GM19452 (cell line): Measurements from ENCODE around the gene PNPLA5.
"Not testable (repeated sequence)": the region's sequence is repeated elsewhere in the genome, so short reads cannot be mapped to it uniquely, and the experiment has no call there.

ENCODE experiments used
- ATAC-seq: cut with Tn5 transposase; IDR thresholded peaks from one replicate; pipeline ENCODE4 v1.9.1; 2021; ENCODE audit not compliant: unreplicated experiment

The PNPLA5 gene

DNA sequence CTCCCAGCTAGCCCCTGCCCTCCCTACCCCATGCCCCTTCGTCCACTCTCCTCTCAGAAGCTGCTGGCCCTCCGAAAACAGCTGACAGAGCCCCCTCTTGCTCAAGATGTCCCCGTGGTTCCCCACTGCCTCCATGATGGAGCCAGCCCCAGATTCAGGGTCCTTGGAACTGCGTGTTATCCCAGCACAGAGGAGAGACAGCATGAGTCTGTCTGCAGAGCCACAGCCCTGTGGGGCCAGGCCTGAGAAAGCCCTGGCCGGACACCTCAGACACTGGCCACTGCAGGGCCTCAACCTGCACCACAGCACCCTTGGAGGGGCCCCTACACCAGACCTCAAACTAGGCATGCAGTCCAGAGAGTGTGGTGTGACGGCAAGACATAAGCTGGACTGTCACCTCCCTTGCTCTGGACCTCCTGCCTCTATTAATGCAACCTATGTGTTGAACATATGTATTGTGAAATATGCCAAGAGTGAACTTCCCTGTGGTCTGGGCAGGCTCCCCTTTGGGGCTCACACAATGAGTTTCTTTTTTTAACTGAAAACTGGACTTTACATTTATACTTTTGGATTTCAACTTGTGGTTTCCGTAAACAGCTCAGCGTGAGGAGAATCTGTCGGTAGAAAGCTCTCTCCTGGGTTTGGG is 9.6 kb downstream of the PNPLA5 start:
- no peak for ATAC-seq

- no peak for ATAC-seq
These were observed 10.4 kb downstream of the PNPLA5 start for GRCh38 chr22:43881091-43882061.

GRCh38 chr22:43880541-43880991 is 11.2 kb downstream of the PNPLA5 start:
- no peak for ATAC-seq

DNA sequence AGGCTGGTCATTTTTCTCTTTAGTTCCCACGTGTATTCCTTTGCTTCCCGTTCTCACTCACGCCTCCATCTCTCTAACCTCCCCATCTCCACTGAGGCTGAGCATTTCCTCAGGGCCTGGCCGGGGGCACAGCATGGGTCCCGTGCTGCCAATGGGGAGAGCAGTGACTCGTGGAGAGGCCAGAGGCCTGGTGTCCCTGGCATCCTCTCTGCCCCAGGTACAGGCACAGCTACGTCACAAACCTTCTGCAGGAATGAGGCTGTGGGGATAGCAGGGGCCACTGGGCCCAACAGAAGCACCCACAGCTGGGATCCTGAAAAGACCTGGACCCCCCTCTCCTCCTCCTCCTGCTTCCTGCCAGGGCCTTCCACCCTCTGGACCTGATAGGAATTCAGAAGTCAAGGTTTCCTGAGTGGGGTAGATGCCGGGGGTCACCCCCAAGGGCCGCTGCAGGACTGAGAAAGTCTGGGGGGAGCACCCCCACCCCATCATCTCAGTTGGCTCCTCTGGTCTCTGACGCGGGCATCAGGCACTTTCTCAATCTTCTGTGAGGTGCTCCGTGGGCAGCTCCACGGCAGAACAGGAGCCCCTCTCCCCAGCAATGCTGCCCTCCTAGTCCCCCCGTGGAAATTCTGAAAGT is 11.8 kb downstream of the PNPLA5 start:
- ATAC-seq = no peak

GRCh38 chr22:43878831-43879550 is 12.8 kb downstream of the PNPLA5 start:
- no peak for ATAC-seq

DNA sequence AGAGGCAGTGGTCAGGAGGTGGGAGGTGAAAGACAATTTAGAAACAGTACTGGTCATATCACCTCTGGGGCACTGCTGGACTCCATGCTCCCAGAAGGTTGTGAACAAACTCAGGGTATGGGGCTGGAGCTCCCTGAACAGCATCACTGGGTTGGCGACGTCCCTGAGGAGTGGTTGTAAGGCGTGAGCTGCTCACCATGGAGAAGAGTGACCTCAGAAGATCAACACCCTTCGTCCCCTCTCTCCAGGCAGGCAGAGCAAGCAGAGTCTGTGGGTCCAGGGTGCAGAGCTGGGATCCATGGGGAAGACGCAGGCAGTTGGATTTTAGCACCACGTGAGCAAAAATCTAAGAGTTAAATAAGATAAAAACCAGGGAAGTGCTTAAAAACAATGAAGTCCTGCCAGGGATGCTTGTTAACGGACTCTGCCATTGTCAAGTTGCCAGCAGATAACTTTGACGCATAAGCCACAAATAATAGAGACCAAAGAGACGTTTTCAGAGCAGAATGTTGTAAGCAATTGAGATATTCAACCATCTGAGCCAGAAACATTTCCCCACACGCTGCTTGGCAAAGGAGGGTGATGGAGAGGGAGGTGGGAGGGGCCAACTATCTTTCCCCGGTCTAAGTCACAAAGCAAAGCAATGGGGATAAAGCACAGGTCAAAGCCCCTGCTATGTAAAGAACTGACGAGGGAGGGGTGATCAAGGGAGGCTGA is 13.6 kb downstream of the PNPLA5 start:
- ATAC-seq = no peak

DNA sequence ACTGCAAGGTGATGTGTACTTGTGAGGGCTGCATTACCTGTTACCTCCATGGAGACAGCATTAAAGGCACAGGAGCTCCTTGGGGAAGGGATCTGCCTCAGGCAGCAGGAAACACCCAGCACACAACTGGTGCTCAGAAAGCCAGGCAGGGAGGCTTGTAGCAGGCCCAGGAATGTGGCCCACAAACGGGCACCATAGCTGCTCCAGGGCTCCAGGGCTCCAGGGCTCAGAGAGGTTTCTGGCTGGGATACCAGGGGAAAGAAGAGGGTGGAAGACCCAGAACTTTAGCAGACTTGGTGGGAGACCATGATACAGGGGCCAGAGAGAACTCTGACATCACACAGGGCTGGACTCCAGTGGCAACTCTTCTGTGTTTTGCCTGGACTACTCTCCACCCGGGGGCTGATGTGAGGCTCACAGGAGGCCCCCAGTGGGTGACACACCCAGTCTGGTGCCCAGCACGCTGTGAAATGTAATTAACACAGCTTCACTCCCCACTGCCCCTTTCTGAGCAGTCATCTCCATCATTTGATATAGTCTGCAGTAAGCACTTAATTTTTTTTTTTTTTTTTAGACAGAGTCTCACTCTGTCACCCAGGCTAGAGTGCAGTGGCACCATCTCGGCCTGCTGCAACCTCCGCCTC is 14.8 kb downstream of the PNPLA5 start:
- no peak for ATAC-seq

DNA sequence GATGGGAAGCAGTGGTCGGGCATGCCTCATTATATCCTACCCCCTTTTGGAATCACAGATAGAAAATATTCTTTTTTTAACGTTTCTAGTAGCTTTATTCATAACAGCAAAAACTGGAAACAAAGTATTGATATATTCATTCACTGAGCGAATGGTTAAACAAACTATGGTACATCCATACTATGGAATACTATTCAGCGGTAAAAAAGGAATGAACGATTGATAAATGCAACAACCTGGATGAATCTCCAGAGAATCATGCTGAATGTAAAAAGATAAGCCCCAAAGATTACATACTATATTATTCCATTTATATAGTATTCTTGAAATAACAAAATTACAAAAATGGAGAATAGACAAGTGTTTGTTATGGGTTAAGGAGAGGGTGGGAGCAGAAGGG is 22.0 kb downstream of the PNPLA5 start:
- ATAC-seq = no peak

DNA sequence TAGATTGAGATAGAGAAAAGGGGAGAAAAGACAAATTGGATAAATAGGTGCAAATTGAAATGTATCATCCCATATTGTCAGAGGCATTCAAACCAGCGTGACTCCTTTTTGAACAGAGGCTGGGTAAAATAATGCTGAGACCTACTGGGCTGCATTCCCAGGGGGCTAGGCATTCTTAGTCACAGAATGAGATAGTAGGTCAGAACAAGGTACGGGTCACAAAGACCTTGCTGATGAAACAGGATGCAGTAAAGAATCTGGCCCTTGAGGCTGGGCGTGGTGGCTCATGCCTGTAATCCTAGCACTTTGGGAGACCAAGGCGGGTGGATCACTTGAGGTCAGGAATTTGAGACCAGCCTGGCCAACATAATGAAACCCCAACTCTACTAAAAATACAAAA is 22.8 kb downstream of the PNPLA5 start:
- ATAC-seq = not testable (repeated sequence)

GRCh38 chr22:43867839-43868635 is 23.8 kb downstream of the PNPLA5 start:
- no peak for ATAC-seq

DNA sequence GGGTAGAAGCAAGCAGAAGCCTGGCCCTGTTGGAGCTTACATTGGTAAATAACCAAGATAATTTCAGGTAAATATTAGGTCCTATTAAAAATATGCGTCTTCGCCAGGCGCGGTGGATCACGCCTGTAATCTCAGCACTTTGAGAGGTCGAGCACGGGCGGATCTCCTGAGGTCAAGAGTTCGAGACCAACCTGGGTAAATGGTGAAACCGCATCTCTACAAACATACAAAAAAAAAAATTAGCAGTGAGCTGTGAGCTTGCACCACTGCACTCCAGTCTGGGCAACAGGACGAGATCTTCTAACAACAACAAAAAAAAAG is 29.0 kb downstream of the PNPLA5 start:
- ATAC-seq = no peak

- ATAC-seq = no peak
These were observed 29.5 kb downstream of the PNPLA5 start, which contains the start of gene SULT4A1 for GRCh38 chr22:43862074-43862881. TSS of gene SULT4A1 (minus strand) at chr22:43862513. CDS start at chr22:43862382, 131 bp downstream.

- ATAC-seq = no peak
These were observed 30.3 kb downstream of the PNPLA5 start for GRCh38 chr22:43861529-43861928.

DNA sequence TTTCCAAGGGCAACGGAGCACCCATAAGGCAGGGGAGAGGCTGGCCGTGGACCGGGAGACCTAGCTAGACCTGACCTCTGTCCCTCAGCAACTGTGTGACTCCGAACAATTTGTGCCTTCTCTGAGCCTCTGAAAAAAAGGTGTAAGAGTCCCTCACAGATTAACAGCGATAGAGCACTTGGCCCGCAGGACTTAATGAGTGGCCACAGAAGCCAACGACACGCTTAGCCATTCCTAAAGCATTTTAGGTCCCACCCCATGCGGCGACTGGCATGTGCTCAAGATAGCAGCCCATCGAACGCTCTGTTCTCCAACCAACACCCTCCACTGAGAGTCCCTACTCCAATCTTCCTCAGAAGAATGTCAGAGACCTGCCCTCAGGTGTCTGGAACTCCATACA is 31.0 kb downstream of the PNPLA5 start:
- ATAC-seq = no peak

DNA sequence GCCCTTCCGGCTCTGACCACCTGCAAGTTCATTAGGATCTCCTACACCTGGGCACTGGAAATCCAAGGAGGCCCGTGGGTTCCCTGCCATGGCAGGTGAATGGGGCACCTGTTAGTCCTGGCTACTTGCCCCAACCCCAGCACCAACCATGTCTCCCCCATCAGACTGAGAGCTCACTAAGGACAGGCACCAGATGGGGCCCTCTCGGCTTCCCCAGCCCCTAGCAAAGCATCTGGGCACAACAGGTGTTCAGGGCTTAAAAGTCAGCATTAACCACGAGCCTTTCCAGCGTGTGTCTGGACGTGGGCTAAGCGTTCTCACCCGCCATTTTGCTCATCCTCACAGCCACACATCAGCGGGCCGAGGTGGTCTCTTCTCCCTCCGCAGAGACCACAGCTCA is 31.7 kb downstream of the PNPLA5 start:
- no peak for ATAC-seq

GRCh38 chr22:43859621-43860020 is 32.2 kb downstream of the PNPLA5 start:
- ATAC-seq = no peak

GRCh38 chr22:43859176-43859575 is 32.6 kb downstream of the PNPLA5 start:
- no peak for ATAC-seq

DNA sequence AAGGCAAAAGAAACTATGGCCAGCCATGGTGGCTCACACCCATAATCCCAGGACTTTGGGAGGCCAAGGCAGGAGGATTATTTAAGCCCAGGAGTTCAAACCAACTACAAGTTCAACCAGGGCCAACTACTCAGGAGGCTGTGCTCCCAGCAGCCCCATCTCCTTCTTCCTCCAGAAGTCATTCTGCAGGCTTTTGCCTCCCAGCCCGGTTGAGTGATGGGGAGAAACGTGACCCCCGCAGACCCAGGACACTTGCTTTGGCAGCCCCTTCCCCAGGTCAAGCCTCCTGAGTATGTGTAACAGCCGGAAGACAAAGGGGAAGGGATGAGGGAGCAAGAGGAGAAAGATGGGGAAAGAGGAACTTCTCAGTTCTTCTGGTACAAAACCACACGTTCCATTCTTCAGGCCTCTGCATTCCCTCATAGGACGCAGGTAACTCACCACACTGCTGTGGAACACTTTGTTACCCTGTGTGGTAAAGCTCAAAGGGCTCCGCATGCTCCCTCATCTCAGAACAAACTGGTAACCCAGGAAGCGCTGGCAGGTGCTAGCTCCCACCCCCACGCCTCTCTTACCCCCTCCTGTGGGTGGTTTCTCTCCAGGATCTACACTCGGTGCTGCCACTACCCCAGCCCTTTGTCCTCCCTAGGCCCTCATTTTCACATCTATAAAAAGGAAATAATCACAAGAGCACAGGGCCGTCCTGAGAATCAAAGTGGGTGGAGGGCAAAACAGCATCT is 33.5 kb downstream of the PNPLA5 start:
- no peak for ATAC-seq
